Mesenchymal stem cell (in vitro differentiated cells and primary cell): ENCODE measurements around the gene TRAIP.
"Not testable (repeated sequence)": the region's sequence is repeated elsewhere in the genome, so short reads cannot be mapped to it uniquely, and the experiment has no call there.

Experiments used
- DNase-seq: peaks from one replicate; pipeline ENCODE4 v3.0.0-alpha.2; 2013
- H2AFZ ChIP-seq: one replicate; pipeline ENCODE4 v1.6.1; 2013; ENCODE audit warnings: low read depth, mild to moderate bottlenecking, control low read depth, inconsistent platforms, low read length, moderate library complexity
- H2AK5ac ChIP-seq: 2 replicates; pipeline ENCODE4 v1.6.1; 2013; ENCODE audit warnings: low read length, moderate library complexity, mild to moderate bottlenecking, inconsistent platforms; ENCODE audit not compliant: severe bottlenecking
- H2BK120ac ChIP-seq: one replicate; pipeline ENCODE4 v1.6.1; 2013; ENCODE audit warnings: low read depth, mild to moderate bottlenecking, inconsistent platforms, low read length, moderate library complexity
- H2BK12ac ChIP-seq, 2 experiments: one replicate each; pipeline ENCODE4 v1.6.1; 2013; ENCODE audit warnings: inconsistent platforms in 2 of 2, low read length in 2 of 2, mild to moderate bottlenecking in 2 of 2, moderate library complexity in 2 of 2, control low read depth in 1 of 2
- H2BK15ac ChIP-seq: one replicate; pipeline ENCODE4 v1.6.1; 2013; ENCODE audit warnings: mild to moderate bottlenecking, low read depth, inconsistent platforms; ENCODE audit not compliant: poor library complexity, severe bottlenecking
- H2BK5ac ChIP-seq: 2 replicates; pipeline ENCODE4 v1.6.1; 2013; ENCODE audit warnings: low read depth, mild to moderate bottlenecking, low read length, control low read depth, inconsistent platforms; ENCODE audit not compliant: poor library complexity, severe bottlenecking
- H3K14ac ChIP-seq, 2 experiments: one replicate each; pipeline ENCODE4 v1.6.1; 2013; ENCODE audit warnings: inconsistent platforms in 2 of 2, low read length in 2 of 2, control low read depth in 1 of 2, mild to moderate bottlenecking in 1 of 2, moderate library complexity in 1 of 2
- H3K18ac ChIP-seq, 2 experiments: one replicate each; pipeline ENCODE4 v1.6.1; 2013; ENCODE audit warnings: inconsistent platforms in 2 of 2, low read length in 2 of 2, control low read depth in 1 of 2, low read depth in 1 of 2, mild to moderate bottlenecking in 1 of 2
- H3K23ac ChIP-seq, 2 experiments: one replicate each; pipeline ENCODE4 v1.6.1; 2013; ENCODE audit warnings: inconsistent platforms in 2 of 2, low read length in 2 of 2, mild to moderate bottlenecking in 2 of 2, moderate library complexity in 2 of 2, control low read depth in 1 of 2
- H3K27ac ChIP-seq: 2 replicates; pipeline ENCODE4 v1.5.1; 2013; ENCODE audit warnings: mild to moderate bottlenecking, moderate library complexity, low read length, control low read depth, inconsistent platforms; ENCODE audit not compliant: poor library complexity, severe bottlenecking
- H3K27me3 ChIP-seq, 2 experiments: 2 replicates each; pipeline versions ENCODE4 v1.6.1 to v1.7.0; 2013; ENCODE audit warnings: low read length in 2 of 2, mild to moderate bottlenecking in 2 of 2, moderate library complexity in 2 of 2, control low read depth in 1 of 2, inconsistent platforms in 1 of 2; ENCODE audit not compliant: control insufficient read depth in 1 of 2, insufficient read depth in 1 of 2
- H3K36me3 ChIP-seq, 2 experiments: 2 replicates each; pipeline versions ENCODE4 v1.6.1 to v1.7.0; 2013; ENCODE audit warnings: low read length in 2 of 2, control low read depth in 1 of 2, inconsistent platforms in 1 of 2, low read depth in 1 of 2, mild to moderate bottlenecking in 1 of 2; ENCODE audit not compliant: insufficient read depth in 2 of 2, control insufficient read depth in 1 of 2
- H3K4ac ChIP-seq, 2 experiments: one replicate each; pipeline ENCODE4 v1.6.1; 2013; ENCODE audit warnings: inconsistent platforms in 2 of 2, low read length in 2 of 2, mild to moderate bottlenecking in 2 of 2, moderate library complexity in 2 of 2, control low read depth in 1 of 2, low read depth in 1 of 2
- H3K4me1 ChIP-seq: 2 replicates; pipeline ENCODE4 v1.6.1; 2013; ENCODE audit warnings: low read depth, low read length, control low read depth; ENCODE audit not compliant: control insufficient read depth, insufficient read depth
- H3K4me2 ChIP-seq: 2 replicates; pipeline ENCODE4 v1.6.1; 2013; ENCODE audit warnings: low read length, mild to moderate bottlenecking, inconsistent platforms; ENCODE audit not compliant: poor library complexity, severe bottlenecking
- H3K4me3 ChIP-seq, 2 experiments: 2 replicates each; pipeline versions ENCODE4 v1.5.1 to v1.7.0; 2013; ENCODE audit warnings: low read length in 2 of 2, mild to moderate bottlenecking in 2 of 2, control low read depth in 1 of 2, low read depth in 1 of 2; ENCODE audit not compliant: insufficient read depth in 1 of 2
- H3K79me1 ChIP-seq: replicated peaks from 2 replicates; pipeline ENCODE4 v1.6.1; 2013; ENCODE audit warnings: mild to moderate bottlenecking, control low read depth, low read length, inconsistent platforms; ENCODE audit not compliant: poor library complexity, severe bottlenecking
- H3K9ac ChIP-seq: 2 replicates; pipeline ENCODE4 v1.7.0; 2013; ENCODE audit warnings: mild to moderate bottlenecking, low read length, moderate library complexity
- H3K9me3 ChIP-seq: 2 replicates; pipeline ENCODE4 v1.7.0; 2013; ENCODE audit warnings: mild to moderate bottlenecking, low read length; ENCODE audit not compliant: control insufficient read depth
- H4K8ac ChIP-seq: one replicate; pipeline ENCODE4 v1.6.1; 2013; ENCODE audit warnings: inconsistent platforms, mild to moderate bottlenecking, low read length, moderate library complexity
- H4K91ac ChIP-seq: one replicate; pipeline ENCODE4 v1.6.1; 2013; ENCODE audit warnings: mild to moderate bottlenecking, low read length, inconsistent platforms
- WGBS: methylation state at CpG from one replicate; pipeline ENCODE4 v1.1.7; 2013; ENCODE audit warnings: mixed read lengths; 5-methylcytosine and 5-hydroxymethylcytosine counted together

Gene TRAIP

GRCh38 chr3:49826016-49826415 is 30.3 kb downstream of the TRAIP start:
- Histone ChIP-seq H3K4me2 (no peak overlapping the region), H3K9ac (no peak overlapping the region), H3K4me1 (no peaks in the 10 kb centered on the region), H4K8ac (no peak overlapping the region), H2BK120ac (no peak overlapping the region), H3K14ac (no peak overlapping the region), H3K4me3 (no peak overlapping the region), H3K18ac (no peak overlapping the region), H3K79me1 (no peaks in the 10 kb centered on the region), H4K91ac (no peak overlapping the region), H3K36me3 (peaks cover 17% of the 10 kb centered on the region in 2 experiments), H3K9me3 (no peaks in the 10 kb centered on the region), H2AFZ (no peak overlapping the region), H2BK5ac (no peak overlapping the region), H3K23ac (no peak overlapping the region), H3K4ac (peak overlapping the region in 1 of 2 experiments; percentile 35), H3K27ac (no peak overlapping the region), H2BK12ac (no peak overlapping the region), H2AK5ac (no peak overlapping the region), H2BK15ac (no peak overlapping the region), H3K27me3 (no peaks in the 10 kb centered on the region)
- WGBS = 93% methylated on average over 5 of the region's 6 CpGs
- DNase-seq = no peak

GRCh38 chr3:49823131-49823530 is 33.2 kb downstream of the TRAIP start:
- H3K4me1 ChIP-seq, H3K4ac ChIP-seq, H2BK5ac ChIP-seq, H3K18ac ChIP-seq, DNase-seq, H3K27ac ChIP-seq, H2BK12ac ChIP-seq, H4K91ac ChIP-seq, H3K4me2 ChIP-seq, H3K36me3 ChIP-seq, H2BK15ac ChIP-seq, H2AFZ ChIP-seq, H4K8ac ChIP-seq, H3K9me3 ChIP-seq, H3K4me3 ChIP-seq, H2BK120ac ChIP-seq, H3K79me1 ChIP-seq, H3K9ac ChIP-seq, H3K23ac ChIP-seq, H2AK5ac ChIP-seq, H3K14ac ChIP-seq, H3K27me3 ChIP-seq: not testable (repeated sequence)
- 100% methylated on average over 2 of the region's 3 CpGs for WGBS

- Histone ChIP-seq H3K23ac (no peak within 1 kb of the TSS), H3K18ac (peak within 1 kb of the TSS; percentile 82 to 91), H3K4me2 (no peak within 1 kb of the TSS), H3K36me3 (peaks cover 7 to 42% of the 10 kb centered on the region in 2 experiments), H2BK5ac (no peak within 1 kb of the TSS), H4K91ac (peak within 1 kb of the TSS; percentile 96), H3K4ac (peak within 1 kb of the TSS; percentile 84 to 92), H3K79me1 (no peaks in the 10 kb centered on the region), H2BK120ac (peak within 1 kb of the TSS; percentile 54), H2BK15ac (peak within 1 kb of the TSS; percentile 87), H3K4me1 (peaks cover 8% of the 10 kb centered on the region), H2AFZ (peak within 1 kb of the TSS; percentile 30), H3K9me3 (no peaks in the 10 kb centered on the region), H3K9ac (peak within 1 kb of the TSS; percentile 86), H3K4me3 (peak within 1 kb of the TSS in 1 of 2 experiments; percentile 83), H3K27ac (no peak within 1 kb of the TSS), H3K14ac (peak within 1 kb of the TSS in 1 of 2 experiments; percentile 88), H3K27me3 (no peaks in the 10 kb centered on the region), H2AK5ac (no peak within 1 kb of the TSS), H2BK12ac (peak within 1 kb of the TSS; percentile 60 to 96), H4K8ac (peak within 1 kb of the TSS; percentile 91)
- 65% methylated on average over 9 of the region's 9 CpGs for WGBS
- peak; percentile 83 for DNase-seq
Measured at GRCh38 chr3:49813497-49814174, 42.7 kb downstream of the TRAIP start, which contains the start of gene UBA7. UBA7 (minus strand) TSS chr3:49813953; CDS start chr3:49813787, 166 bp downstream.

GRCh38 chr3:49812916-49813496 is 43.4 kb downstream of the TRAIP start:
- Histone ChIP-seq H3K4ac (peak overlapping the region; percentile 84 to 92), H2AFZ (no peak overlapping the region), H4K8ac (peak overlapping the region; percentile 91), H3K9me3 (no peaks in the 10 kb centered on the region), H4K91ac (peak overlapping the region; percentile 96), H2BK15ac (peak overlapping the region; percentile 87), H3K14ac (peak overlapping the region in 1 of 2 experiments; percentile 88), H3K18ac (peak overlapping the region; percentile 82 to 91), H3K27ac (no peak overlapping the region), H3K9ac (peak overlapping the region; percentile 86), H3K4me1 (peaks cover 8% of the 10 kb centered on the region), H3K27me3 (no peaks in the 10 kb centered on the region), H3K23ac (no peak overlapping the region), H2BK12ac (peak overlapping the region; percentile 60 to 96), H3K4me3 (peak overlapping the region in 1 of 2 experiments; percentile 83), H2BK120ac (peak overlapping the region; percentile 54), H3K36me3 (peaks cover 7 to 44% of the 10 kb centered on the region in 2 experiments), H3K79me1 (no peaks in the 10 kb centered on the region), H2BK5ac (no peak overlapping the region), H3K4me2 (no peak overlapping the region), H2AK5ac (no peak overlapping the region)
- DNase-seq = no peak
- WGBS = 90% methylated on average over 9 of the region's 9 CpGs
